ENCODE results near the gene TUBD1. TPM values are rescaled to one million over a fixed set of nuclear protein-coding genes. Genes with fewer than 3 reads are reported as not detected.
"Not testable (repeated sequence)": the region's sequence is repeated elsewhere in the genome, so short reads cannot be mapped to it uniquely, and the experiment has no call there.

Gene TUBD1
- total RNA-seq, 2 experiments from 2014 or later, result 7.9 to 11.1 TPM

DNA sequence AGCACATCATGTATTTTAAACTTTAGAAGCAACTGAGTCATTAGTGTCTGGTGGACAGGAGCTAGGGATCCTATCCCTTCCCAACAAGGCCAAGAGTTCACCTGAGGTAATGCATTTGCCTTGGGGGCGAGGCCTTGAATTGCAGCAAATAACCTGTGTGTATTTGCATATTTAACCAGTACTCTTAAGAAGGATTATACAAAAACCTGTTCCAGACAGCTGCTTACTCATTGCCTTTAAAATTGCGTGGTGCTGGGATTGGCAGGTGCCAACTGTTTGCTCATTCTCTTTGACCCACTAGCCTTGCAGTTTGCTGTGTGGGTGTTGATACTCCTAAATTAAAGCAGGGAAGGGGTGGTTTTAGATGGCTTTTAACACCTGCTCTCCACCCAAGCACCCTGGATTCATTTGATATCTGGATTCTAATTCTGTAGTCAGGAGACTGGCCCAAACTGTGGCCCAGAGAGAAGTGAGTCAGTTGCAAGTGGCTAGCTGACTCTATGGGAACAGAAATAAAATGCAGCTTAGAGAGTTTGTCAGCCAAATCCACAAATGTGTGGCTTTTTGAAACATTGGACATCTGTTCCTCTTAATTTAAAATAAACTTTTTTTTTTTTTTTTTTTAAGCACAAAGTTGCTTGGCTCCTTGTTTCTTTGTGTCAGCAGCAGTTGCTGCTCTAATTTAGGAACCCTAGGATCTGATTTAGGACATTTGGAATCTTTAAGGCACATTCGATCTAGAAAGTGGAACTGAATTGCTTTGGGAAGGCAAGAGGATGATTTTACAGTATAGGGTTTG lies 46.9 kb downstream of the TUBD1 start:
- H3K27ac Mint-ChIP-seq, result peak overlapping the region; percentile 80
- DNase-seq (peak; percentile 63), ATAC-seq (peak; percentile 5)
- CTCF ChIA-PET, result interaction anchor here (1.0 to 6.7 kb wide), 4 partner anchors 13 to 87 kb away, joined by 3 to 40 read pairs (median 4); no protein-coding TSS in a partner anchor
- POLR2A ChIA-PET, result interaction anchor here (0.9 to 27.9 kb wide), 7 partner anchors 7 to 139 kb away, joined by 3 to 1156 read pairs (median 420); partner anchors contain the start of genes PTRH2, RPS6KB1 and TUBD1
- H3K4me1 Mint-ChIP-seq (ENCODE audit: low read depth), result peaks cover 59% of the 10 kb centered on the region
- no peaks in the 10 kb centered on the region for H3K9me3 Mint-ChIP-seq
- H3K4me3 Mint-ChIP-seq, result peak overlapping the region; percentile 54
- peaks cover 28% of the 10 kb centered on the region for H3K36me3 Mint-ChIP-seq (ENCODE audit: low read depth)
- no peaks in the 10 kb centered on the region for H3K27me3 Mint-ChIP-seq
- TF ChIP-seq, protein P1, sequence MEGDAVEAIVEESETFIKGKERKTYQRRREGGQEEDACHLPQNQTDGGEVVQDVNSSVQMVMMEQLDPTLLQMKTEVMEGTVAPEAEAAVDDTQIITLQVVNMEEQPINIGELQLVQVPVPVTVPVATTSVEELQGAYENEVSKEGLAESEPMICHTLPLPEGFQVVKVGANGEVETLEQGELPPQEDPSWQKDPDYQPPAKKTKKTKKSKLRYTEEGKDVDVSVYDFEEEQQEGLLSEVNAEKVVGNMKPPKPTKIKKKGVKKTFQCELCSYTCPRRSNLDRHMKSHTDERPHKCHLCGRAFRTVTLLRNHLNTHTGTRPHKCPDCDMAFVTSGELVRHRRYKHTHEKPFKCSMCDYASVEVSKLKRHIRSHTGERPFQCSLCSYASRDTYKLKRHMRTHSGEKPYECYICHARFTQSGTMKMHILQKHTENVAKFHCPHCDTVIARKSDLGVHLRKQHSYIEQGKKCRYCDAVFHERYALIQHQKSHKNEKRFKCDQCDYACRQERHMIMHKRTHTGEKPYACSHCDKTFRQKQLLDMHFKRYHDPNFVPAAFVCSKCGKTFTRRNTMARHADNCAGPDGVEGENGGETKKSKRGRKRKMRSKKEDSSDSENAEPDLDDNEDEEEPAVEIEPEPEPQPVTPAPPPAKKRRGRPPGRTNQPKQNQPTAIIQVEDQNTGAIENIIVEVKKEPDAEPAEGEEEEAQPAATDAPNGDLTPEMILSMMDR (IDR thresholded peaks at IDR 0.05), result no peak
- intact Hi-C loops (cut with micrococcal nuclease), result loop anchor here (5.0 kb wide), 1 partner anchor 93 kb away; no protein-coding TSS in a partner anchor

DNA sequence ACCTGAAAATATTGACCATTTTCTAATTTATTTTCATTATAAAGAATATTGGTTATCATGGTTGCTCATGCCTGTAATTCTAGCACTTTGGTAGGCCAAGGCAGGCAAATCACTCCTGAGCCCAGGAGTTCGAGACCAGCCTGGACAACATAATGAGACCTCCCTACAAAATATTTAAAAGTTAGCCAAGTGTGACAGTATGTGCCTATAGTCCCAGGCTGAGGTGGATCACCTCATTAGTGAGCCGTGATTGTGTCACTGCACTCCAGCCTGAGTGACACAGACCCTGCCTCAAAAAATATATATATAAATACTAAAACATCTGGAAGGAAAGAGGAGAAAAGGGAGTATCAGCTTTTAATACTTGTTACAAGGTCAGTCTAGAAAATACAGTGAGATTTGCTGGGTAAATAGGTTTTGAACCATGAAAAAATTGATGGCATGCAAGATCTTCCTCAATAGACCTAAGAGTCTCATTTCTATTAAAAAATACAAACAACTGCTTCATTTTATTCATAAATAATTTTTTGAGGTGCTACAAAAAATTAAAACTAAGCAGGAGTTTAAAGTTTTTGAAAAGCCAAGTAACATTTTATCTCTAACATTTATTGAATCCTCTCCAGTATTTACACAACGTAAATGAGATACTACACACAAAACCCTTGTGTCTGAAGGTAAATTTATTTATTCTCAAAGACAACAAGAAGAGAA lies 47.7 kb downstream of the TUBD1 start:
- Mint-ChIP-seq H3K27ac (peak overlapping the region; percentile 80), H3K4me3 (peak overlapping the region; percentile 54), H3K27me3 (no peaks in the 10 kb centered on the region), H3K4me1 (ENCODE audit: low read depth) (peaks cover 59% of the 10 kb centered on the region), H3K9me3 (no peaks in the 10 kb centered on the region), H3K36me3 (ENCODE audit: low read depth) (peaks cover 36% of the 10 kb centered on the region)
- ChIA-PET CTCF (interaction anchor here (6.7 kb wide), 1 partner anchor 13 kb away, joined by 40 read pairs; no protein-coding TSS in a partner anchor), POLR2A (interaction anchor here (2.6 to 27.9 kb wide), 5 partner anchors 16 to 93 kb away, joined by 7 to 1156 read pairs (median 443); partner anchors contain the start of genes RPS6KB1 and TUBD1)
- TF ChIP-seq, protein P1 (IDR thresholded peaks at IDR 0.05), result no peak
- no peak for DNase-seq
- ATAC-seq, result no peak
- intact Hi-C loops (cut with micrococcal nuclease), result loop anchor here (5.0 kb wide), 1 partner anchor 93 kb away; no protein-coding TSS in a partner anchor

DNA sequence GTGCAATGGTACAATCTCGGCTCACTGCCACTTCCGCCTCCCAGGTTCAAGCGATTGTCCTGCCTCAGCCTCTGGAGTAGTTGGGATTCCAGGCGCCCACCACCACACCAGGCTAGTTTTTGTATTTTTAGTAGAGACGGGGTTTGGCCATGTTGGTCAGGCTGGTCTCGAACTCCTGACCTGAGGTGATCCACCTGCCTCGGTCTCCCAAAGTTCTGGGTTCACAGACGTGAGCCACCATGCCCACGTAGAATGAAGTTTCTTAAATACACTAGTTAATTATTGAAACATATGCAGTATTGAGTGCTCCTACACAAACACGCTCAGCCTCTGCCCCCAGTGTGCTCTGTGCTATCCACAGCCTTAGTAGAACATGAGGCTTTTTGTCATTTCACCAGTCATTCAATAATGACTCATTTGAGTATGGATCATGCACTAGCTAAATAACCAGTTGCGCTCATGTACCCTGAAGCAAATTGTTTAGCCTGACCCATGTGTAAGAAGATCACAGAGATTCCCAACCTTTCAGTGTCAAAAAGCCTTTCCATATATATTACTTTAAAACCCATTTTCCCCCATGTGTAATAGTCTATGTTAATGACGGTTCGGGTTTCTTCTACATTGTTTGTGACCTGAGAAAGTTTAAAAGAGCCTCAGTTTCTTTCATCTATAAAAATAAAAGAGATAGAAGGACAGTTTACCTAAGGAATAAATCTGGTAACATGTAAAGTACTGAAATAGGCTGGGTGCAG lies 49.7 kb downstream of the TUBD1 start:
- peak; percentile 81 for DNase-seq
- POLR2A ChIA-PET, result interaction anchor here (0.6 to 27.9 kb wide), 7 partner anchors 8 to 91 kb away, joined by 3 to 1156 read pairs (median 420); partner anchors contain the start of genes RPS6KB1 and TUBD1
- peaks cover 42% of the 10 kb centered on the region for H3K4me1 Mint-ChIP-seq (ENCODE audit: low read depth)
- peak overlapping the region; percentile 99 for H3K27ac Mint-ChIP-seq
- H3K4me3 Mint-ChIP-seq, result peak overlapping the region; percentile 83
- peaks cover 2% of the 10 kb centered on the region for H3K27me3 Mint-ChIP-seq
- TF ChIP-seq, protein P1 (IDR thresholded peaks at IDR 0.05), result no peak
- H3K36me3 Mint-ChIP-seq (ENCODE audit: low read depth), result peaks cover 55% of the 10 kb centered on the region
- ATAC-seq, result peak; percentile 68
- intact Hi-C loops (cut with micrococcal nuclease), result loop anchor here (1.0 kb wide), 1 partner anchor 18 kb away; no protein-coding TSS in a partner anchor
- CTCF ChIA-PET, result interaction anchor here (3.3 kb wide), 1 partner anchor 89 kb away, joined by 16 read pairs; no protein-coding TSS in a partner anchor
- no peaks in the 10 kb centered on the region for H3K9me3 Mint-ChIP-seq

DNA sequence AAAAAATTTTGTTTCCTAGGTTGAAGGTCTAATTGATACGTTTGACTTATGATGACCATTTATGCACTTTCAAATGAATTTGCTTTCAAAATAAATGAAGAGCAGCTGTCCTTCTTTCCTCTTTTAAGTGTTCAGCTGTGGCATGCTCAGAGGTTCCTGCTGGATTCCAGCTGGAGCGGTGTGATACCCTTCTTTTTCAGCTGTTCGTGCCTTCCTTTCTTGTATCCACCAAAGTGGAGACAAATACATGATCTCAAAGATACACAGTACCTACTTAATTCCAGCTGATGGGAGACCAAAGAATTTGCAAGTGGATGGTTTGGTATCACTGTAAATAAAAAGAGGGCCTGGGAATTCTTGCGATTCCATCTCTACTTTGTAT lies 50.9 kb downstream of the TUBD1 start:
- peak overlapping the region; percentile 99 for H3K27ac Mint-ChIP-seq
- H3K27me3 Mint-ChIP-seq; DNase-seq; ATAC-seq; H3K9me3 Mint-ChIP-seq; intact Hi-C loops (cut with micrococcal nuclease): not testable (repeated sequence)
- POLR2A ChIA-PET, result interaction anchor here (0.6 to 27.9 kb wide), 9 partner anchors 9 to 1507 kb away, joined by 3 to 1156 read pairs (median 26); partner anchors contain the start of genes CLTC, PTRH2 and VMP1
- CTCF ChIA-PET, result interaction anchor here (1.6 to 5.8 kb wide), 3 partner anchors 56 to 89 kb away, joined by 4 to 51 read pairs (median 16); no protein-coding TSS in a partner anchor
- peak overlapping the region; percentile 83 for H3K4me3 Mint-ChIP-seq
- peaks cover 61% of the 10 kb centered on the region for H3K36me3 Mint-ChIP-seq (ENCODE audit: low read depth)
- H3K4me1 Mint-ChIP-seq (ENCODE audit: low read depth), result peaks cover 40% of the 10 kb centered on the region

DNA sequence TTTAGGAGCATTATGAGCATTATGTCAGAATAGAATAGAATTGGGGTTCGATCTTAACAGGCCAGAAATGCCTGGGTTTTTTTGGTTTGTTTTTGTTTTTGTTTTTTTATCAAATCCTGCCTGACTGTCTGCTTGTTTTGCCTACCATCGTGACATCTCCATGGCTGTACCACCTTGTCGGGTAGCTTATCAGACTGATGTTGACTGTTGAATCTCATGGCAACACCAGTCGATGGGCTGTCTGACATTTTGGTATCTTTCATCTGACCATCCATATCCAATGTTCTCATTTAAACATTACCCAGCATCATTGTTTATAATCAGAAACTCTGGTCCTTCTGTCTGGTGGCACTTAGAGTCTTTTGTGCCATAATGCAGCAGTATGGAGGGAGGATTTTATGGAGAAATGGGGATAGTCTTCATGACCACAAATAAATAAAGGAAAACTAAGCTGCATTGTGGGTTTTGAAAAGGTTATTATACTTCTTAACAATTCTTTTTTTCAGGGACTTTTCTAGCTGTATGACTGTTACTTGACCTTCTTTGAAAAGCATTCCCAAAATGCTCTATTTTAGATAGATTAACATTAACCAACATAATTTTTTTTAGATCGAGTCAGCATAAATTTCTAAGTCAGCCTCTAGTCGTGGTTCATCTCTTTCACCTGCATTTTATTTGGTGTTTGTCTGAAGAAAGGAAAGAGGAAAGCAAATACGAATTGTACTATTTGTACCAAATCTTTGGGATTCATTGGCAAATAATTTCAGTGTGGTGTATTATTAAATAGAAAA lies 51.5 kb downstream of the TUBD1 start:
- ATAC-seq; intact Hi-C loops (cut with micrococcal nuclease); H3K27me3 Mint-ChIP-seq; H3K9me3 Mint-ChIP-seq: not testable (repeated sequence)
- Mint-ChIP-seq H3K36me3 (ENCODE audit: low read depth) (peaks cover 62% of the 10 kb centered on the region), H3K4me1 (ENCODE audit: low read depth) (peaks cover 38% of the 10 kb centered on the region), H3K4me3 (peak overlapping the region; percentile 83), H3K27ac (peak overlapping the region; percentile 99)
- ChIA-PET POLR2A (interaction anchor here (0.6 to 27.9 kb wide), 13 partner anchors 9 to 1507 kb away, joined by 3 to 1156 read pairs (median 23); partner anchors contain the start of genes CLTC, PTRH2, RPS6KB1 and TUBD1), CTCF (interaction anchor here (1.0 to 5.8 kb wide), 7 partner anchors 10 to 89 kb away, joined by 4 to 51 read pairs (median 5); no protein-coding TSS in a partner anchor)
- DNase-seq, result peak; percentile 54

All from activated CD8-positive, alpha-beta T cell treated with anti-CD3 and anti-CD28 coated beads for 36 hours (primary cell).